ENCODE results near the gene H2AZ1.

H2AZ1 gene

GRCh38 chr4:99987681-99988080, 37.6 kb upstream of the H2AZ1 start:
- no peaks in the 10 kb centered on the region for H3K79me2 ChIP-seq (ENCODE audit: insufficient read depth, low read length)
- no peaks in the 10 kb centered on the region for H3F3A ChIP-seq (ENCODE audit: low read depth)
- no peak overlapping the region for H2AFZ ChIP-seq (ENCODE audit: low read length)
- H3K9me2 ChIP-seq (replicated peaks; ENCODE audit: low read depth, low read length), result no peaks in the 10 kb centered on the region
- no peaks in the 10 kb centered on the region for H3K36me3 ChIP-seq (ENCODE audit: insufficient read depth, low read length)
- no peak overlapping the region for H3K9ac ChIP-seq (ENCODE audit: low read depth, low read length, poor library complexity, severe bottlenecking)
- H4K20me1 ChIP-seq (ENCODE audit: insufficient read depth, low read length, poor library complexity, severe bottlenecking), result no peaks in the 10 kb centered on the region
- H3K27me3 ChIP-seq (ENCODE audit: insufficient read depth, low read length, poor library complexity, severe bottlenecking), result no peaks in the 10 kb centered on the region
- no peaks in the 10 kb centered on the region for H3K9me3 ChIP-seq (ENCODE audit: insufficient read depth, low read depth, low read length)
- no peaks in the 10 kb centered on the region for H3K4me1 ChIP-seq (ENCODE audit: insufficient read depth, low read length, poor library complexity, severe bottlenecking)
- H3K4me3 ChIP-seq (ENCODE audit: low read length, poor library complexity, severe bottlenecking), result no peak overlapping the region
- TF ChIP-seq EZH2phosphoT487 (IDR thresholded peaks at IDR 0.05; ENCODE audit: borderline replicate concordance) (no peak), CTCF (conservative IDR thresholded peaks at IDR 0.05; ENCODE audit: low read length) (no peak)
- no peak overlapping the region for H3K4me2 ChIP-seq (ENCODE audit: low read depth, low read length, poor library complexity, severe bottlenecking)

GRCh38 chr4:99986792-99987191, 36.7 kb upstream of the H2AZ1 start:
- Histone ChIP-seq H3K9ac (ENCODE audit: low read depth, low read length, poor library complexity, severe bottlenecking) (no peak overlapping the region), H3K9me2 (replicated peaks; ENCODE audit: low read depth, low read length) (no peaks in the 10 kb centered on the region), H4K20me1 (ENCODE audit: insufficient read depth, low read length, poor library complexity, severe bottlenecking) (no peaks in the 10 kb centered on the region), H3K4me1 (ENCODE audit: insufficient read depth, low read length, poor library complexity, severe bottlenecking) (no peaks in the 10 kb centered on the region), H3K36me3 (ENCODE audit: insufficient read depth, low read length) (no peaks in the 10 kb centered on the region), H3F3A (ENCODE audit: low read depth) (no peaks in the 10 kb centered on the region), H3K4me3 (ENCODE audit: low read length, poor library complexity, severe bottlenecking) (no peak overlapping the region), H3K27me3 (ENCODE audit: insufficient read depth, low read length, poor library complexity, severe bottlenecking) (no peaks in the 10 kb centered on the region), H3K9me3 (ENCODE audit: insufficient read depth, low read depth, low read length) (no peaks in the 10 kb centered on the region), H3K79me2 (ENCODE audit: insufficient read depth, low read length) (no peaks in the 10 kb centered on the region), H3K4me2 (ENCODE audit: low read depth, low read length, poor library complexity, severe bottlenecking) (no peak overlapping the region), H2AFZ (ENCODE audit: low read length) (no peak overlapping the region)
- TF ChIP-seq CTCF (conservative IDR thresholded peaks at IDR 0.05; ENCODE audit: low read length), result no peak
- no peak for TF ChIP-seq EZH2phosphoT487 (IDR thresholded peaks at IDR 0.05; ENCODE audit: borderline replicate concordance)

- no peak for TF ChIP-seq CTCF (conservative IDR thresholded peaks at IDR 0.05; ENCODE audit: low read length)
- TF ChIP-seq EZH2phosphoT487 (IDR thresholded peaks at IDR 0.05; ENCODE audit: borderline replicate concordance), result no peak
- H3K4me2 ChIP-seq (ENCODE audit: low read depth, low read length, poor library complexity, severe bottlenecking), result no peak overlapping the region
- no peaks in the 10 kb centered on the region for H3F3A ChIP-seq (ENCODE audit: low read depth)
- H2AFZ ChIP-seq (ENCODE audit: low read length), result no peak overlapping the region
- no peaks in the 10 kb centered on the region for H3K36me3 ChIP-seq (ENCODE audit: insufficient read depth, low read length)
- no peaks in the 10 kb centered on the region for H3K79me2 ChIP-seq (ENCODE audit: insufficient read depth, low read length)
- no peaks in the 10 kb centered on the region for H3K9me2 ChIP-seq (replicated peaks; ENCODE audit: low read depth, low read length)
- no peaks in the 10 kb centered on the region for H3K4me1 ChIP-seq (ENCODE audit: insufficient read depth, low read length, poor library complexity, severe bottlenecking)
- no peaks in the 10 kb centered on the region for H3K27me3 ChIP-seq (ENCODE audit: insufficient read depth, low read length, poor library complexity, severe bottlenecking)
- no peaks in the 10 kb centered on the region for H3K9me3 ChIP-seq (ENCODE audit: insufficient read depth, low read depth, low read length)
- H3K4me3 ChIP-seq (ENCODE audit: low read length, poor library complexity, severe bottlenecking), result no peak overlapping the region
- no peaks in the 10 kb centered on the region for H4K20me1 ChIP-seq (ENCODE audit: insufficient read depth, low read length, poor library complexity, severe bottlenecking)
- H3K9ac ChIP-seq (ENCODE audit: low read depth, low read length, poor library complexity, severe bottlenecking), result no peak overlapping the region
Measured at GRCh38 chr4:99983289-99983943, 33.3 kb upstream of the H2AZ1 start.
